Measurements from ENCODE around the gene SRRM2. TPM values are rescaled to one million over a fixed set of nuclear protein-coding genes. Genes with fewer than 3 reads are reported as not detected.

SRRM2 gene
- total RNA-seq, 1 experiment from 2014 or later, result 617 TPM

GRCh38 chr16:2810651-2811050, 58.2 kb downstream of the SRRM2 start:
- DNase-seq (ENCODE audit: low read depth, low spot score), result no peak

GRCh38 chr16:2811703-2812471, 59.4 kb downstream of the SRRM2 start:
- DNase-seq (ENCODE audit: low read depth, low spot score), result no peak

More at GRCh38 chr16:2810651-2811050, 58.2 kb downstream of the SRRM2 start:
- Histone ChIP-seq H3K27me3 (ENCODE audit: control insufficient read depth, insufficient read depth, low read length) (no peaks in the 10 kb centered on the region), H3K4me1 (ENCODE audit: control insufficient read depth, insufficient read depth, low read length) (peaks cover 13% of the 10 kb centered on the region), H3K27ac (ENCODE audit: low read length) (no peak overlapping the region), H3K4me3 (ENCODE audit: low read depth in 2 of 2, low read length in 2 of 2) (no peak overlapping the region), H3K36me3 (ENCODE audit: control insufficient read depth, insufficient read depth, low read length) (no peaks in the 10 kb centered on the region), H3K9me3 (ENCODE audit: control insufficient read depth, insufficient read depth, low read depth, low read length) (peaks cover 1% of the 10 kb centered on the region; the same call in 1 of the 2 replicates)
- intact Hi-C loops (cut with micrococcal nuclease; ENCODE audit: unreplicated experiment) (no loop called here), in situ Hi-C loops (cut with HindIII; ENCODE audit: low pct_unique_long_range_greater_than_20kb, low sequenced_read_pairs) (no loop called here)
- ChIA-PET POLR2A (interaction anchor here (0.6 kb wide), 1 partner anchor 38 kb away, joined by 5 read pairs; no protein-coding TSS in a partner anchor), CTCF (interaction anchor here (0.7 kb wide), 1 partner anchor 10 kb away, joined by 4 read pairs; no protein-coding TSS in a partner anchor)
- no TSS peak for BruUV-seq (replicated peaks)
- TF ChIP-seq, protein P1, sequence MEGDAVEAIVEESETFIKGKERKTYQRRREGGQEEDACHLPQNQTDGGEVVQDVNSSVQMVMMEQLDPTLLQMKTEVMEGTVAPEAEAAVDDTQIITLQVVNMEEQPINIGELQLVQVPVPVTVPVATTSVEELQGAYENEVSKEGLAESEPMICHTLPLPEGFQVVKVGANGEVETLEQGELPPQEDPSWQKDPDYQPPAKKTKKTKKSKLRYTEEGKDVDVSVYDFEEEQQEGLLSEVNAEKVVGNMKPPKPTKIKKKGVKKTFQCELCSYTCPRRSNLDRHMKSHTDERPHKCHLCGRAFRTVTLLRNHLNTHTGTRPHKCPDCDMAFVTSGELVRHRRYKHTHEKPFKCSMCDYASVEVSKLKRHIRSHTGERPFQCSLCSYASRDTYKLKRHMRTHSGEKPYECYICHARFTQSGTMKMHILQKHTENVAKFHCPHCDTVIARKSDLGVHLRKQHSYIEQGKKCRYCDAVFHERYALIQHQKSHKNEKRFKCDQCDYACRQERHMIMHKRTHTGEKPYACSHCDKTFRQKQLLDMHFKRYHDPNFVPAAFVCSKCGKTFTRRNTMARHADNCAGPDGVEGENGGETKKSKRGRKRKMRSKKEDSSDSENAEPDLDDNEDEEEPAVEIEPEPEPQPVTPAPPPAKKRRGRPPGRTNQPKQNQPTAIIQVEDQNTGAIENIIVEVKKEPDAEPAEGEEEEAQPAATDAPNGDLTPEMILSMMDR (IDR thresholded peaks at IDR 0.05), result no peak
- TF ChIP-seq POLR2AphosphoS5 (IDR thresholded peaks at IDR 0.05; ENCODE audit: low read depth, low read length) (no peak), REST (IDR thresholded peaks at IDR 0.05; ENCODE audit: insufficient read depth in 1 of 2, low read depth in 2 of 2, low read length in 1 of 2) (no peak), SIN3A (IDR thresholded peaks at IDR 0.05; ENCODE audit: borderline replicate concordance, insufficient read depth, low read depth, low read length) (no peak), TCF7L2 (IDR thresholded peaks at IDR 0.05; ENCODE audit: low read depth, low read length) (no peak)
- no peak for ATAC-seq

More at GRCh38 chr16:2811703-2812471, 59.4 kb downstream of the SRRM2 start:
- Histone ChIP-seq H3K27me3 (ENCODE audit: control insufficient read depth, insufficient read depth, low read length) (no peaks in the 10 kb centered on the region), H3K4me1 (ENCODE audit: control insufficient read depth, insufficient read depth, low read length) (peaks cover 13% of the 10 kb centered on the region), H3K9me3 (ENCODE audit: control insufficient read depth, insufficient read depth, low read depth, low read length) (no peaks in the 10 kb centered on the region), H3K27ac (ENCODE audit: low read length) (peak overlapping the region; percentile 62), H3K4me3 (ENCODE audit: low read depth in 2 of 2, low read length in 2 of 2) (no peak overlapping the region), H3K36me3 (ENCODE audit: control insufficient read depth, insufficient read depth, low read length) (no peaks in the 10 kb centered on the region)
- CTCF ChIA-PET, result no interaction called here
- no peak for TF ChIP-seq POLR2AphosphoS5 (IDR thresholded peaks at IDR 0.05; ENCODE audit: low read depth, low read length)
- TF ChIP-seq, protein P1 (IDR thresholded peaks at IDR 0.05), result no peak
- TF ChIP-seq SIN3A (IDR thresholded peaks at IDR 0.05; ENCODE audit: borderline replicate concordance, insufficient read depth, low read depth, low read length), result no peak
- TF ChIP-seq REST (IDR thresholded peaks at IDR 0.05; ENCODE audit: insufficient read depth in 1 of 2, low read depth in 2 of 2, low read length in 1 of 2), result no peak
- no TSS peak for BruUV-seq (replicated peaks)
- POLR2A ChIA-PET, result interaction anchor here (0.8 kb wide), 1 partner anchor 15 kb away, joined by 11 read pairs; no protein-coding TSS in a partner anchor
- in situ Hi-C loops (cut with HindIII; ENCODE audit: low pct_unique_long_range_greater_than_20kb, low sequenced_read_pairs), result no loop called here
- peak; percentile 77 for ATAC-seq
- intact Hi-C loops (cut with micrococcal nuclease; ENCODE audit: unreplicated experiment), result no loop called here

All from Panc1 (cell line).